K562 (cell line): ENCODE results near the gene SCGB1A1. TPM values are rescaled to one million over a fixed set of nuclear protein-coding genes. Genes with fewer than 3 reads are reported as not detected.

Experiments
- ATAC-seq: fragments of 200-7000 bp; cut with Tn5 transposase; 3 replicates; pipeline ENCODE4 v1.9.1; 2020; ENCODE audit warnings: moderate library complexity
- BruUV-seq: library from RNA; stranded (reverse); fragments of 400-500 nt; replicated peaks from 2 replicates; lab custom pipeline; 2021; lab: Mats Ljungman, UMichigan
- CTCF ChIA-PET: fragments of 300-600 bp; formaldehyde crosslinking; extraction: SDS; loops from one replicate; lab custom pipeline; 2021; ENCODE audit warnings: low intra/inter-chr PET ratio; lab: Yijun Ruan, JAX
- POLR2A ChIA-PET: fragments of 300-600, 350-650 bp; sonication (Branson Sonifier 250); formaldehyde crosslinking; extraction: SDS; loops from one replicate; lab custom pipeline; 2021; ENCODE audit warnings: antibody characterized with exemption, inconsistent platforms; lab: Yijun Ruan, JAX
- DNase-seq, 4 experiments: peaks; one replicate each; pipeline versions ENCODE4 v3.0.0 to v3.0.0-alpha.2; 2011 to 2018; ENCODE audit warnings: low spot score in 3 of 4, mixed read lengths in 3 of 4; ENCODE audit errors: extremely low read depth in 1 of 4
- FAIRE-seq: peaks from 2 replicates; lab custom pipeline; 2011; peaks lifted over from hg19 to GRCh38; lab: Jason Lieb, UNC
- H2AFZ ChIP-seq: 2 replicates; pipeline ENCODE4 v1.6.0; 2011; ENCODE audit warnings: low read depth, low read length, control low read depth, inconsistent platforms
- H3K27ac ChIP-seq: fragments of 200-600 bp; 3 replicates; pipeline ENCODE4 v1.8.0; 2011; ENCODE audit warnings: low read depth, mild to moderate bottlenecking, control low read depth, inconsistent platforms, low read length, moderate library complexity, mixed read lengths; ENCODE audit errors: extremely low read depth
- H3K27me3 ChIP-seq, 2 experiments: fragments of 300-600 bp in 1 of 2; 2 replicates in 1 of 2; 3 replicates in 1 of 2; pipeline versions ENCODE4 v1.6.0 to v1.8.0; 2011; ENCODE audit warnings: inconsistent platforms in 2 of 2, low read length in 2 of 2, mild to moderate bottlenecking in 1 of 2, mixed read lengths in 1 of 2, moderate library complexity in 1 of 2; ENCODE audit not compliant: control insufficient read depth in 2 of 2, insufficient read depth in 2 of 2
- H3K36me3 ChIP-seq: fragments of 300-600 bp; 3 replicates; pipeline ENCODE4 v1.8.0; 2011; ENCODE audit warnings: mild to moderate bottlenecking, low read length, inconsistent platforms; ENCODE audit not compliant: control insufficient read depth, insufficient read depth
- H3K4me1 ChIP-seq, 2 experiments: fragments of 200-600 bp in 1 of 2; replicated peaks in 1 of 2; 2 replicates in 1 of 2; 3 replicates in 1 of 2; pipeline versions ENCODE4 v1.5.1 to v1.8.0; 2011; ENCODE audit warnings: inconsistent platforms in 2 of 2, low read length in 2 of 2, mild to moderate bottlenecking in 1 of 2, mixed read lengths in 1 of 2, moderate library complexity in 1 of 2; ENCODE audit not compliant: control insufficient read depth in 2 of 2, insufficient read depth in 2 of 2
- H3K4me2 ChIP-seq: 2 replicates; pipeline ENCODE4 v1.6.1; 2011; ENCODE audit warnings: low read length, control low read depth, inconsistent platforms, mixed read lengths; ENCODE audit not compliant: insufficient read depth
- H3K4me3 ChIP-seq: fragments of 200-600 bp; sonication (generic), shearing (Covaris generic); 2 replicates; pipeline ENCODE4 v1.5.1; 2016; ENCODE audit warnings: control low read depth, inconsistent platforms
- H3K79me2 ChIP-seq: fragments of 200-600 bp; 3 replicates; pipeline ENCODE4 v1.8.0; 2011; ENCODE audit warnings: low read length, inconsistent platforms; ENCODE audit not compliant: control insufficient read depth, insufficient read depth
- H3K9ac ChIP-seq, 2 experiments: 2 replicates each; pipeline versions ENCODE4 v1.6.0 to v1.6.1; 2011; ENCODE audit warnings: low read depth in 2 of 2, low read length in 2 of 2, control low read depth in 1 of 2, inconsistent platforms in 1 of 2, mild to moderate bottlenecking in 1 of 2, mixed read lengths in 1 of 2; ENCODE audit not compliant: insufficient read depth in 1 of 2
- H3K9me1 ChIP-seq: one replicate; pipeline ENCODE4 v1.6.0; 2011; ENCODE audit warnings: inconsistent platforms, mild to moderate bottlenecking, low read length, moderate library complexity; ENCODE audit not compliant: control insufficient read depth, insufficient read depth
- H3K9me3 ChIP-seq: replicated peaks from 2 replicates; pipeline ENCODE4 v1.5.1; 2011; ENCODE audit warnings: low read depth, low read length, inconsistent platforms; ENCODE audit not compliant: control insufficient read depth, insufficient read depth
- H4K20me1 ChIP-seq: replicated peaks from 2 replicates; pipeline ENCODE4 v1.6.1; 2011; ENCODE audit warnings: low read length, inconsistent platforms, mixed read lengths; ENCODE audit not compliant: control insufficient read depth, insufficient read depth
- MBD2 ChIP-seq: sonication (generic); IDR thresholded peaks from 2 replicates; pipeline ENCODE4 v1.6.1; 2016; ENCODE audit warnings: low read depth, borderline replicate concordance
- NR2C2 ChIP-seq, 2 experiments: fragments of 200-800 bp in 1 of 2; sonication (Bioruptor generic) in 1 of 2; sonication (generic) in 1 of 2; formaldehyde crosslinking in 1 of 2; IDR thresholded peaks; 2 replicates each; pipeline versions ENCODE4 v1.6.1 to v1.8.0; 2016 to 2022; ENCODE audit warnings: mild to moderate bottlenecking in 1 of 2, missing compliant biosample characterization in 1 of 2, missing genetic modification characterization in 1 of 2, missing genetic modification reagents in 1 of 2
- SMAD4 ChIP-seq: fragments of 250-450 bp; sonication (Bioruptor Pico); conservative IDR thresholded peaks from 2 replicates; pipeline ENCODE4 v1.8.0; 2021; ENCODE audit warnings: inconsistent platforms, mild to moderate bottlenecking, moderate library complexity
- SOX6 ChIP-seq: fragments of 450-650 bp; IDR thresholded peaks from 2 replicates; pipeline ENCODE4 v1.6.1; 2014; ENCODE audit warnings: mild to moderate bottlenecking
- USF2 ChIP-seq: sonication (generic); formaldehyde crosslinking; IDR thresholded peaks from 2 replicates; pipeline ENCODE4 v1.5.0; 2020; ENCODE audit warnings: missing genetic modification reagents
- ZBTB9 ChIP-seq: fragments of 450-650 bp; formaldehyde crosslinking; IDR thresholded peaks from 2 replicates; pipeline ENCODE4 v1.4.0; 2020; ENCODE audit warnings: mild to moderate bottlenecking, moderate library complexity
- ZFP30 ChIP-seq: fragments of 250-450 bp; sonication (Bioruptor Pico); IDR thresholded peaks from 2 replicates; pipeline ENCODE4 v1.8.0; 2022; ENCODE audit warnings: moderate library complexity, mild to moderate bottlenecking, inconsistent platforms, borderline replicate concordance
- ZNF143 ChIP-seq: sonication (generic); formaldehyde crosslinking; IDR thresholded peaks from 2 replicates; pipeline ENCODE4 v1.9.0; 2022; ENCODE audit warnings: mild to moderate bottlenecking, missing genetic modification reagents
- ZNF695 ChIP-seq: fragments of 450-650 bp; formaldehyde crosslinking; IDR thresholded peaks from 2 replicates; pipeline ENCODE4 v1.4.0; 2020; ENCODE audit warnings: mild to moderate bottlenecking, moderate library complexity
- WGBS: fragments of 100-300 bp; shearing (Covaris generic); methylation state at CpG from one replicate; pipeline ENCODE4 v1.1.6; 2016; ENCODE audit warnings: low coverage, mixed read lengths; ENCODE audit not compliant: insufficient coverage; ENCODE audit errors: missing lambda C conversion rate; 5-methylcytosine and 5-hydroxymethylcytosine counted together
- in situ Hi-C: fragments of 300-500 bp; cut with MboI; formaldehyde crosslinking; loops from 4 replicates; pipeline ENCODE4 v1.15.0; 2018; ENCODE audit warnings: inconsistent platforms, mixed read lengths
- intact Hi-C: fragments of 100-400 bp; cut with micrococcal nuclease; formaldehyde crosslinking; loops from 2 replicates; pipeline ENCODE4 v1.14.2; 2022
- polyA plus RNA-seq, 8 experiments: library from polyadenylated mRNA; depleted of rRNA in 4 of 8; stranded (reverse) in 5 of 8; unstranded in 3 of 8; fragments of >200 nt; fragmentation: Nextera tagmentation in 2 of 8; fragmentation: Illumina TruSeq in 1 of 8; extraction: Ambion mirVana in 2 of 8; extraction: Trizol in 1 of 8; gene quantifications; 2 replicates each; pipeline versions ENCODE4 v1.2.1 to v1.2.3, GENCODE V29; 2011 to 2014; ENCODE audit warnings: inconsistent platforms in 1 of 8, missing spikeins in 1 of 8
- total RNA-seq, 7 experiments: library from RNA; depleted of rRNA in 6 of 7; stranded (reverse); fragments of >200 nt in 6 of 7; fragmentation: Illumina TruSeq in 2 of 7; extraction: Trizol in 2 of 7; gene quantifications; 2 replicates each; pipeline versions ENCODE4 v1.2.1 to v1.2.3, GENCODE V29; 2011 to 2021; ENCODE audit warnings: low replicate concordance in 1 of 7
- TF ChIP-seq, protein P1 (sequence below): fragments of 250-450 bp; sonication (Bioruptor Pico); IDR thresholded peaks from 2 replicates; pipeline ENCODE4 v1.4.0; 2020

The SCGB1A1 gene
- total and polyA plus RNA-seq, 9 of the 15 experiments (the other 6 are each of a cell fraction or from before 2014, with no cell fraction given), result 0.55 TPM; not detected in 8

GRCh38 chr11:62398011-62398994 is 20.5 kb upstream of the SCGB1A1 start:
- Histone ChIP-seq H3K4me3 (no peak overlapping the region), H3K9me3 (no peaks in the 10 kb centered on the region), H3K79me2 (no peaks in the 10 kb centered on the region), H3K27me3 (no peaks in the 10 kb centered on the region), H3K4me2 (peak overlapping the region; percentile 28; the same call in 1 of the 2 replicates), H3K27ac (peak overlapping the region; percentile 65), H3K9me1 (no peaks in the 10 kb centered on the region), H2AFZ (peak overlapping the region; percentile 97), H3K9ac (peak overlapping the region; percentile 55 to 81), H4K20me1 (no peaks in the 10 kb centered on the region), H3K4me1 (peaks cover 61 to 81% of the 10 kb centered on the region in 2 experiments), H3K36me3 (no peaks in the 10 kb centered on the region)
- 24% methylated on average over 22 of the region's 22 CpGs for WGBS
- DNase-seq (peak; percentile 75 to 81 (median 79)), FAIRE-seq (peak; percentile 66), ATAC-seq (peak; percentile 55)
- no TSS peak for BruUV-seq
- intact Hi-C loops (loop anchor here (5.0 to 10.0 kb wide), 4 partner anchors 309 to 459 kb away; partner anchors contain the start of genes BSCL2, GNG3 and POLR2G), in situ Hi-C loops (loop anchor here (10.0 to 25.0 kb wide), 3 partner anchors 156 to 614 kb away; partner anchors contain the start of gene SLC22A8)
- CTCF ChIA-PET, result no interaction called here
- POLR2A ChIA-PET, result interaction anchor here (0.7 to 1.2 kb wide), 2 partner anchors 13 to 162 kb away, joined by 3 read pairs; no protein-coding TSS in a partner anchor
- TF ChIP-seq ZFP30 (CRISPR knock-in tag), result no peak
- TF ChIP-seq ZBTB9 (CRISPR knock-in tag), result peak; percentile 43; the same call in 1 of the 2 replicates
- TF ChIP-seq ZNF695 (CRISPR knock-in tag), result no peak
- TF ChIP-seq NR2C2 (CRISPR knock-in tag; IDR thresholded peaks at IDR 0.05), result no peak
- TF ChIP-seq NR2C2 (tag; IDR thresholded peaks at IDR 0.05), result peak; percentile 76
- TF ChIP-seq MBD2, result no peak
- TF ChIP-seq USF2 (CRISPR knock-in tag), result no peak
- TF ChIP-seq, protein P1, sequence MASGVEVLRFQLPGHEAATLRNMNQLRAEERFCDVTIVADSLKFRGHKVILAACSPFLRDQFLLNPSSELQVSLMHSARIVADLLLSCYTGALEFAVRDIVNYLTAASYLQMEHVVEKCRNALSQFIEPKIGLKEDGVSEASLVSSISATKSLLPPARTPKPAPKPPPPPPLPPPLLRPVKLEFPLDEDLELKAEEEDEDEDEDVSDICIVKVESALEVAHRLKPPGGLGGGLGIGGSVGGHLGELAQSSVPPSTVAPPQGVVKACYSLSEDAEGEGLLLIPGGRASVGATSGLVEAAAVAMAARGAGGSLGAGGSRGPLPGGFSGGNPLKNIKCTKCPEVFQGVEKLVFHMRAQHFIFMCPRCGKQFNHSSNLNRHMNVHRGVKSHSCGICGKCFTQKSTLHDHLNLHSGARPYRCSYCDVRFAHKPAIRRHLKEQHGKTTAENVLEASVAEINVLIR (CRISPR knock-in tag), result no peak
- TF ChIP-seq SMAD4 (CRISPR knock-in tag), result peak; percentile 54
- TF ChIP-seq ZNF143, result no peak
- TF ChIP-seq SOX6, result peak; percentile 52; the same call in 1 of the 2 replicates
